Muscle of leg (tissue), 11 donors: Measurements from ENCODE around the gene CLK3. TPM values are rescaled to one million over a fixed set of nuclear protein-coding genes. Genes with fewer than 3 reads are reported as not detected.

Experiments
- DNase-seq: peaks from one replicate; pipeline ENCODE4 v3.0.0; 2013
- H3K27ac ChIP-seq: one replicate; pipeline ENCODE4 v1.5.1; 2013; ENCODE audit warnings: mild to moderate bottlenecking, low read length, control low read depth
- H3K27me3 ChIP-seq: one replicate; pipeline ENCODE4 v1.6.1; 2013; ENCODE audit warnings: low read length; ENCODE audit not compliant: control insufficient read depth, insufficient read depth
- H3K36me3 ChIP-seq: one replicate; pipeline ENCODE4 v1.6.1; 2013; ENCODE audit warnings: low read length; ENCODE audit not compliant: control insufficient read depth, insufficient read depth
- H3K4me1 ChIP-seq: one replicate; pipeline ENCODE4 v1.6.1; 2013; ENCODE audit warnings: low read length; ENCODE audit not compliant: control insufficient read depth, insufficient read depth
- H3K4me3 ChIP-seq: one replicate; pipeline ENCODE4 v1.5.1; 2013; ENCODE audit warnings: low read length, control low read depth
- H3K9me3 ChIP-seq: replicated peaks from 2 replicates; pipeline ENCODE4 v1.6.1; 2013; ENCODE audit warnings: low read depth, low read length; ENCODE audit not compliant: control insufficient read depth
- WGBS: methylation state at CpG from one replicate; pipeline ENCODE4 v1.1.5; 2013; ENCODE audit warnings: missing lambda C conversion rate; ENCODE audit not compliant: insufficient coverage; 5-methylcytosine and 5-hydroxymethylcytosine counted together
- polyA plus RNA-seq, 8 donors: library from polyadenylated mRNA; unstranded; fragments of 120-200 nt; gene quantifications; one replicate each; pipeline versions ENCODE4 v1.2.1 to v1.2.3, GENCODE V29; 2013; ENCODE audit warnings: inconsistent platforms in 1 of 8, low replicate concordance in 1 of 8; ENCODE audit not compliant: insufficient read length in 8 of 8, insufficient read depth in 1 of 8
- total RNA-seq: library from RNA; stranded (reverse); fragments of 120-200 nt; gene quantifications from one replicate; pipeline ENCODE4 v1.2.4, GENCODE V29; 2013

Gene CLK3
- total and polyA plus RNA-seq, 9 donors: 31.9 to 53.0 (median 46.0) TPM

DNA sequence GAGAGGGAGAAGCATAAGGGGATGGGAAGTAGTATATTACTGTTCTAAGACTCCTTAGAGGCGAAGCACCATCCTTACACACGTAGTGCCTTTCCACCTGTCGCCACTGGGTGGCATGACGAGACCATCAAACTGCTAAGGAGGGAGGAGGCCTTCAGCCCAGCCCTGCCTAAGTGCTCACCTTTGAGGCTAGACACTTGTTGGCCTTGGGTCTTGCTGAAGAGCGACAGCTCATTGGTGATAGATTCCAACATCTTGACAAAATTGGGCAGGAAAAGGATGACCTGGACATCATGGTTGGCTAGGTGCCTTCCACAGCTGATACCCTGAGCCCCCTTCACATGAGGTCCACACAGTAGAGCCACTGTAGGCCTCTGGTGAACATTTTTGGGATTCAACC, 19.6 kb downstream of the CLK3 start:
- H3K9me3 ChIP-seq: no peaks in the 10 kb centered on the region
- no peak overlapping the region for H3K4me3 ChIP-seq
- peak; percentile 65 for DNase-seq
- no peaks in the 10 kb centered on the region for H3K27me3 ChIP-seq
- H3K36me3 ChIP-seq: peaks cover 90% of the 10 kb centered on the region
- H3K27ac ChIP-seq: no peak overlapping the region
- WGBS: 40% methylated on average over 2 of the region's 5 CpGs
- H3K4me1 ChIP-seq: no peaks in the 10 kb centered on the region

DNA sequence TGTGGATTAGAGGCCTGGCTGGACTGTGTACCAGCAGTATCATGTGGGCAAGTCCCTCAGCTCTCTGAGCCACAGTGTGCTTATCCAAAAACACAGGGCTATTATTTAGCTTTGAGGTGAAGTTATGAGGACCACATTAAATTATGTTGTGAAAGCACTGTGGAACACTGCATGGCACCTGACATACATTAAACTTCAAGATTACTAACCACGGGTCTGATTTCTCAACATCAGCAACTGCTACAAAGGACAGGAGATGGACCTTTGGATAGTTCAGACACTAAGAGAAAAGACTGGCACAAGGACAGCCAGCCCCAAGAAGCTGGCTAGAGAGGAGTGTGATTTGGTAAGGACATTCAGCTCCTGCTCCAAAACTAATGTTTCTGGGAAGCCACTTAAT, 21.3 kb downstream of the CLK3 start:
- H3K9me3 ChIP-seq: no peaks in the 10 kb centered on the region
- H3K36me3 ChIP-seq: peaks cover 88% of the 10 kb centered on the region
- H3K27me3 ChIP-seq: no peaks in the 10 kb centered on the region
- H3K27ac ChIP-seq: no peak overlapping the region
- no peak overlapping the region for H3K4me3 ChIP-seq
- no peaks in the 10 kb centered on the region for H3K4me1 ChIP-seq
- WGBS: no CpG with 5 or more reads among the region's 1 CpG
- DNase-seq: no peak

DNA sequence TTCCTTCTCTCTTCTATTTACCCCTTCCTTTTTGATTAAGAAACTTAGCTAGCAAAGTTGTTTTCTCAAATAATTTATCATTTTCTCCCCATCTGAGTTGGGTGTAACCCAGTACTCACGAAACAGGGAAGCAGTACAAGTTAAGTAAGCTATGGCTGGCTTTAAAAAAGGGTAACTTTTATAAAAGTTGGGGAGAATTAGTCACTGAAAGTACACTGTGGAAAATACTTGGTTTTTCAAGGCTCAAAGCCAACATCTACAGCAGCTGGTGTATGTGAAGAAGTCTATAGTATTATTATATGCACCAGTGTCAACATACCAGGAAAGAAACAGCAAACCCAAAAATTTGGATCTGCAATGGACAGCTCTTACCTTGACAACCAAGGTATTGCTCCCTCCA, 25.5 kb downstream of the CLK3 start:
- Histone ChIP-seq H3K36me3 (peaks cover 59% of the 10 kb centered on the region), H3K27ac (no peak overlapping the region)
- no CpG with 5 or more reads among the region's 1 CpG for WGBS

DNA sequence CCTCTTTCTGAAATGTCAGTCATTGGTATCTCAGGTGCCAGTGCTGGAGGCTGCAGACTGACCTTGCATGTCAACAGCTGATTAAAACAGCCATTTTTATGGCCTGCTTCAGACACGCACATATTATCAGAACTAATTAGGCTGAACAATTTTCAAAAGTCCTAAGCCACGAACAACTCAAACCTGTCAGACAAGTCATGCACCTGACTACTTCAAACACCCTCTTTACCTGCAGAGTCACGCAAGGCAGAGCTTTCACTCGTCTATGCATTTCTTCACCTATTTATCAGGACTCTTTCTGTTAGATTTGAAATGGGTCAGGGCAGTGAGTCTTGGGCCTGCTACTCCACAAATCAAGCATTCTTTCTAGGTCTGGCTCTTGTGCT, 26.7 kb downstream of the CLK3 start:
- no peaks in the 10 kb centered on the region for H3K9me3 ChIP-seq
- H3K27me3 ChIP-seq: no peaks in the 10 kb centered on the region
- no peak overlapping the region for H3K27ac ChIP-seq
- H3K4me1 ChIP-seq: peaks cover 4% of the 10 kb centered on the region
- DNase-seq: no peak
- WGBS: 100% methylated on average over 2 of the region's 4 CpGs
- H3K4me3 ChIP-seq: no peak overlapping the region
- peaks cover 48% of the 10 kb centered on the region for H3K36me3 ChIP-seq

More for the DNA sequence above, 25.5 kb downstream of the CLK3 start:
- Histone ChIP-seq H3K9me3 (no peaks in the 10 kb centered on the region), H3K4me1 (peaks cover 2% of the 10 kb centered on the region), H3K27me3 (no peaks in the 10 kb centered on the region), H3K4me3 (no peak overlapping the region)
- no peak for DNase-seq

DNA sequence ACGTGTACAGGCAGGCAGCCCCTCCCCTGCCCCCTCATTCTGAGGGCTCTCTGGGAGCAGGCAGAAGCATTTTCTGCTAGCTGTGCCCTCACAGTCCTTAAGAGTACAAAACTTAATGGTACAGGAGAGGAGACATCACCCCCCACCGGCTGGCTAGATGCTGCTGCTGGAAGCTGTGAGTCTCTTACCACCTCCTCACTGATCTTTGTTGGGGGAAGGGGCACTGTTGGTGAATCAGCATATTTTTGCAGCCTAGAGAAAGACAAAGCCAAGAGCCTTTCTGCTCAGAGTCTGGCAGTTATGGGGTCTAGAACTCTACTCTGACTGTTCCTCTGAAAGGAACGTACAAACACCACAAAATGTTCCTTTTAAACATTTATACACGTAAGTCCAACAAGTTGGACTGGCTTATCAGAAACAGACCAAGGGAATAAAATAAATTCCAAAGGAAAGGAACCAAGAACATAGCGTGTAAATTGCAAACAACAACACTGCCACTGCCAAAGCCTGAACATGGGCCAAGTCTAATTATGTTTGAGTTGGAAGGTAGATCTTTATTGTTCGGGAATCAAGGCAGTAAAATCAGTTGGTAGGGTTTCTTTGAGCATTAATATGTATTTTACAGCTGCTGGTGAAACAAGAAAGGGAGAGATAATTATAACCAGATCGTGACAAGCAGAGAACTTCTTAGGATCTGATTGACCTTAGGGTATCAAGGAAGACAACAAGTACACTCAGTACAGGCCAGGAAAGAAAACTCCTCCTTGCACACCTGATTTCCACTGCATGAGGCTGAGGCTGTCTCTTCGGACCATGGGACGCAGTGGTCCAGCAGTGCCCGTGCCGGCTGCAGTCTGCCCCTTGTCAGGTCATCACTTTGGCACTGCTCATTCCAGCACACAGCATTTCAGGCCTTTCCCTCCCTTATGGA, 27.4 kb downstream of the CLK3 start:
- H3K27ac ChIP-seq: no peak overlapping the region
- H3K4me3 ChIP-seq: no peak overlapping the region
- no peaks in the 10 kb centered on the region for H3K9me3 ChIP-seq
- peaks cover 41% of the 10 kb centered on the region for H3K36me3 ChIP-seq
- H3K4me1 ChIP-seq: peaks cover 10% of the 10 kb centered on the region
- no peak for DNase-seq
- no peaks in the 10 kb centered on the region for H3K27me3 ChIP-seq
- 74% methylated on average over 5 of the region's 11 CpGs for WGBS

DNA sequence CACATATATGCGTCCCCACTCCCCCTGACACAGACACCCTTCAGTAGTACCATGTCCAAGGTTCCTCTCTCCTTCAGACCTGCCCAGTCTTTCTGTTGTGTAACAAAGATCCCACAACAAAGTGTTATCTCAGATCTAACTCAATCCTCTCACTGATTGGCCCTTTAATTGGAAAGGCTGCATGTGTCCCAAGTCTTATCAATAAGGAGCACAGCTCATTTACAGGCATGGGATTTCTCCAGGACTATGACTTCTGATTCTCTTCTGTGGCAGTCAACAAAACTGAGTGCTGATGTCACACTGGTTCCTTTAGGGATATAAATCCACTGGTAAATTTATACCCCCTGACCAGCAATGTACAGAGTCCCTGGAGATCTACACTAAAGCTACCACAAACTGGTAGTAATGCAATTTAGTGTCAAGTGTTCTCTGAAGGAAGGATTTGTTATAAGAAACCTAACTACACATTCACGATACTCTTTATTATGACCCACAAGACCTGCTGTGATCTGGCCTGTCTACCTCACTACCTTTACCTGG, 28.1 kb downstream of the CLK3 start:
- H3K4me1 ChIP-seq: peaks cover 15% of the 10 kb centered on the region
- no peaks in the 10 kb centered on the region for H3K9me3 ChIP-seq
- no peak overlapping the region for H3K4me3 ChIP-seq
- H3K27ac ChIP-seq: no peak overlapping the region
- H3K36me3 ChIP-seq: peaks cover 40% of the 10 kb centered on the region
- H3K27me3 ChIP-seq: no peaks in the 10 kb centered on the region
- 93% methylated on average over 2 of the region's 2 CpGs for WGBS
- DNase-seq: no peak

DNA sequence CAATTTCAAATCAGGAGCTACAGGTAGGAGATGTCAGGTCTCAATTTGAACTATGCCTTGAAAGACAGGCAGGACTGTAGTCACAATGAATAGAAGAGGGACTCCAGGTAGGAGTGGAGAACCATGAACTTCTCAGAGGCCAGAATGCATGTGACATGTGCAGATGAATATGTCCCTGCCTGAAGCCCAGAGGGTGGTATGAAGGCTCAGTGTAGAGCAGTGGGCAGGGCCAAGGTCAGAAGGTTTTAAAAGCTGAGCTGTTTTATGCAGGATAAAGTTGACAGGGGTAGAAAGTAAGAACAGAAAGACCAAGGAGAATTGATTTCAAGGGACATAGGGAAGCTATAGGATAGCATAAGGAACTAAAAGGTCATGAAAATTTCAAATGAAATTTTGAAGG, 30.8 kb downstream of the CLK3 start:
- H3K4me1 ChIP-seq: peaks cover 21% of the 10 kb centered on the region
- no peak for DNase-seq
- no peaks in the 10 kb centered on the region for H3K9me3 ChIP-seq
- H3K27me3 ChIP-seq: no peaks in the 10 kb centered on the region
- H3K4me3 ChIP-seq: no peak overlapping the region
- no peak overlapping the region for H3K27ac ChIP-seq
- H3K36me3 ChIP-seq: peaks cover 18% of the 10 kb centered on the region

DNA sequence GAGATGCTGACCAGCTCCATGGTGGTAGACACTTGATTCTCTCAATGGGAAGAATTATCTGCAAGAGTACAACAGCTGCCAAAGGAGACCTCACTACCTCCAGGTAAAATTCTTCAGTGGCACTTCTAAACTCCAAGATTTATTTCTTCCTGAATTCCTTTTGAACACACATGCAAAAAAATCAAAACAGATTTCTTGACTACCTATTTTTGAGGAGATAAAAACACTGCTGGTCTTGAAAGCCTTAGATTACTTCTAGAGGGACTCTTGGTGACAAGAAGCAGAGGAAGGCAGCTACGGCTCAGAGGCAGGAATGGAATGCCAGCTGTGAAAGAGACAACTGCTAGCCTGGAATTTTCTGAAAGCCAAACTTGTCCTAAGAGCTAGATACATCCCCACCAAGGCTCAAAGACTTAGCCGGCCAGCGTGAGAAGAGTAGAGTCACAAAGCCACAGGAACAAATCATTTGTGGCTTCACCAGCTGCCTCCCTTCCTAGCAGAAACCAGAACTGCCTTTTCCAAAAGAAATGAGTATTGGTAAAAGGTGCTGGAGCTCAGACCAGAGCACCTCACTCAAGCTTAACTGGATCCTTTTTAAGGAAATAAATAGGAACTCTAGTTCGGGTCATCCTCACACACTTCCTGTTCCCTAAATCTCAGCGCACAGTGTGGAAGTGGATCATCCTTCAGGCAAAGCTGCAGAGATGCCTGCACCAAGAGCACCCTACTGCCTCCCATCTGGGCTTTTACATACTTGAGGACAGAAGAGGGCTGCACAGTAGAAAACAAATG, 32.6 kb downstream of the CLK3 start:
- peaks cover 21% of the 10 kb centered on the region for H3K4me1 ChIP-seq
- no peaks in the 10 kb centered on the region for H3K27me3 ChIP-seq
- H3K4me3 ChIP-seq: no peak overlapping the region
- H3K9me3 ChIP-seq: no peaks in the 10 kb centered on the region
- H3K27ac ChIP-seq: peak overlapping the region; percentile 38
- DNase-seq: peak; percentile 45
- H3K36me3 ChIP-seq: peaks cover 10% of the 10 kb centered on the region
- no CpG with 5 or more reads among the region's 5 CpGs for WGBS

DNA sequence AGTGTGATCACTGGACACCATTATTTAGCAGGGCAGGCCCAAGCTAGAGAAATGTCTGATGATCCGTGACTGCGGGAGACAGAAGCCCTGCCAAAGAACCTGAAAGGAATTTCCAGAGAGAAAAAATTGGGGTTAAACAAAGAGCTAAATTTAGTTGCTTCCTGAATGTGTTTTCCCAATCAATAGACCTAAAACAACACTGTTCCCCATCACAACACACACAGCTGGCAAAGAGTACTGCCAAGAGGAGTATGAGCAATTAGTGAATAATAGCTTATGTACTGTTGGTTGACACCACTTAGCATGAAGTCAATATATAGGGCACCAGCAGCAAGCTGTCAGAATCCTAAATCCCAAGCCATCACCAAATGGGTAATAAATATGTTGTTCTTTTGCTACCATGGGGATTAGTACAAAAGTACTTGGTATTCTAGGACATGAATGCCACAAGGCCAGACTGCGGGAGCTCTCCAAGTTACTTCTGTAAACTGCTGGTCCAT, 35.7 kb downstream of the CLK3 start:
- Histone ChIP-seq H3K27ac (peak overlapping the region; percentile 13), H3K4me1 (peaks cover 36% of the 10 kb centered on the region), H3K9me3 (no peaks in the 10 kb centered on the region), H3K27me3 (no peaks in the 10 kb centered on the region), H3K36me3 (peaks cover 13% of the 10 kb centered on the region), H3K4me3 (no peak overlapping the region)
- no peak for DNase-seq
- no CpG with 5 or more reads among the region's 3 CpGs for WGBS
